Loucy (cell line): ENCODE data around the gene ANO8.
A peak's percentile ranks its signal among the peaks of the same experiment; 100 is the strongest.

Source experiments
- H2AFZ ChIP-seq: fragments of 200-600 bp; sonication (generic); 2 replicates; pipeline ENCODE4 v1.6.0; 2016; ENCODE audit warnings: antibody characterized with exemption, mild to moderate bottlenecking, low read length, moderate library complexity
- H3F3A ChIP-seq: fragments of 200-600 bp; 2 replicates; pipeline ENCODE4 v1.6.0; 2016; ENCODE audit warnings: antibody characterized with exemption, low read depth, mild to moderate bottlenecking
- H3K27me3 ChIP-seq: fragments of 200-600 bp; sonication (generic); 2 replicates; pipeline ENCODE4 v1.6.1; 2014; ENCODE audit warnings: low read length, mild to moderate bottlenecking; ENCODE audit not compliant: insufficient read depth, poor library complexity, severe bottlenecking
- H3K36me3 ChIP-seq: fragments of 200-600 bp; sonication (generic); 2 replicates; pipeline ENCODE4 v1.6.1; 2016; ENCODE audit warnings: low read length; ENCODE audit not compliant: insufficient read depth
- H3K4me1 ChIP-seq: fragments of 200-600 bp; sonication (generic); 2 replicates; pipeline ENCODE4 v1.5.1; 2014; ENCODE audit warnings: low read length, mild to moderate bottlenecking; ENCODE audit not compliant: insufficient read depth, poor library complexity, severe bottlenecking
- H3K4me2 ChIP-seq: fragments of 200-600 bp; sonication (generic); 2 replicates; pipeline ENCODE4 v1.6.0; 2014; ENCODE audit warnings: antibody characterized with exemption, low read length, low read depth, mild to moderate bottlenecking; ENCODE audit not compliant: poor library complexity, severe bottlenecking
- H3K4me3 ChIP-seq: fragments of 200-600 bp; sonication (generic); 2 replicates; pipeline ENCODE4 v1.5.1; 2014; ENCODE audit warnings: low read length, mild to moderate bottlenecking, mixed read lengths; ENCODE audit not compliant: poor library complexity, severe bottlenecking
- H3K79me2 ChIP-seq: fragments of 200-600 bp; sonication (generic); 2 replicates; pipeline ENCODE4 v1.6.1; 2014; ENCODE audit warnings: low read length; ENCODE audit not compliant: insufficient read depth
- H3K9ac ChIP-seq: fragments of 200-600 bp; sonication (generic); 2 replicates; pipeline ENCODE4 v1.6.0; 2014; ENCODE audit warnings: mild to moderate bottlenecking, low read depth, low read length, moderate library complexity; ENCODE audit not compliant: poor library complexity, severe bottlenecking
- H3K9me2 ChIP-seq: fragments of 200-600 bp; sonication (generic); replicated peaks from 2 replicates; pipeline ENCODE4 v1.6.1; 2016; ENCODE audit warnings: low read depth, low read length, mixed read lengths
- H3K9me3 ChIP-seq: fragments of 200-600 bp; sonication (generic); 2 replicates; pipeline ENCODE4 v1.6.1; 2014; ENCODE audit warnings: mild to moderate bottlenecking, antibody characterized with exemption, low read length, low read depth; ENCODE audit not compliant: insufficient read depth
- H4K20me1 ChIP-seq: fragments of 200-600 bp; sonication (generic); 2 replicates; pipeline ENCODE4 v1.6.0; 2014; ENCODE audit warnings: antibody characterized with exemption, low read length, mild to moderate bottlenecking; ENCODE audit not compliant: insufficient read depth, poor library complexity, severe bottlenecking
- EZH2phosphoT487 ChIP-seq: fragments of 200-600 bp; IDR thresholded peaks from 2 replicates; pipeline ENCODE4 v1.6.1; 2018; ENCODE audit warnings: antibody characterized with exemption, mild to moderate bottlenecking, moderate library complexity, borderline replicate concordance
- TF ChIP-seq, protein P1 (sequence below): fragments of 200-600 bp; sonication (generic); conservative IDR thresholded peaks from 2 replicates; pipeline ENCODE4 v1.5.1; 2014; ENCODE audit warnings: mild to moderate bottlenecking, antibody characterized with exemption, low read length

ANO8 gene

GRCh38 chr19:17340871-17341357 is 6.3 kb upstream of the ANO8 start:
- Histone ChIP-seq H3K27me3 (no peaks in the 10 kb centered on the region), H3K9ac (no peak overlapping the region), H3K4me2 (no peak overlapping the region), H3K4me1 (peaks cover 9% of the 10 kb centered on the region), H2AFZ (no peak overlapping the region), H3K9me3 (no peaks in the 10 kb centered on the region), H4K20me1 (peaks cover 6% of the 10 kb centered on the region), H3F3A (peaks cover 6% of the 10 kb centered on the region; the same call in 1 of the 2 replicates), H3K4me3 (no peak overlapping the region), H3K9me2 (no peaks in the 10 kb centered on the region), H3K79me2 (peaks cover 15% of the 10 kb centered on the region; the same call in 1 of the 2 replicates), H3K36me3 (0 out of 2 replicates have a peak, but pooled peaks cover 3% of the 10 kb centered on the region)
- no peak for TF ChIP-seq EZH2phosphoT487
- TF ChIP-seq, protein P1, sequence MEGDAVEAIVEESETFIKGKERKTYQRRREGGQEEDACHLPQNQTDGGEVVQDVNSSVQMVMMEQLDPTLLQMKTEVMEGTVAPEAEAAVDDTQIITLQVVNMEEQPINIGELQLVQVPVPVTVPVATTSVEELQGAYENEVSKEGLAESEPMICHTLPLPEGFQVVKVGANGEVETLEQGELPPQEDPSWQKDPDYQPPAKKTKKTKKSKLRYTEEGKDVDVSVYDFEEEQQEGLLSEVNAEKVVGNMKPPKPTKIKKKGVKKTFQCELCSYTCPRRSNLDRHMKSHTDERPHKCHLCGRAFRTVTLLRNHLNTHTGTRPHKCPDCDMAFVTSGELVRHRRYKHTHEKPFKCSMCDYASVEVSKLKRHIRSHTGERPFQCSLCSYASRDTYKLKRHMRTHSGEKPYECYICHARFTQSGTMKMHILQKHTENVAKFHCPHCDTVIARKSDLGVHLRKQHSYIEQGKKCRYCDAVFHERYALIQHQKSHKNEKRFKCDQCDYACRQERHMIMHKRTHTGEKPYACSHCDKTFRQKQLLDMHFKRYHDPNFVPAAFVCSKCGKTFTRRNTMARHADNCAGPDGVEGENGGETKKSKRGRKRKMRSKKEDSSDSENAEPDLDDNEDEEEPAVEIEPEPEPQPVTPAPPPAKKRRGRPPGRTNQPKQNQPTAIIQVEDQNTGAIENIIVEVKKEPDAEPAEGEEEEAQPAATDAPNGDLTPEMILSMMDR = no peak

DNA sequence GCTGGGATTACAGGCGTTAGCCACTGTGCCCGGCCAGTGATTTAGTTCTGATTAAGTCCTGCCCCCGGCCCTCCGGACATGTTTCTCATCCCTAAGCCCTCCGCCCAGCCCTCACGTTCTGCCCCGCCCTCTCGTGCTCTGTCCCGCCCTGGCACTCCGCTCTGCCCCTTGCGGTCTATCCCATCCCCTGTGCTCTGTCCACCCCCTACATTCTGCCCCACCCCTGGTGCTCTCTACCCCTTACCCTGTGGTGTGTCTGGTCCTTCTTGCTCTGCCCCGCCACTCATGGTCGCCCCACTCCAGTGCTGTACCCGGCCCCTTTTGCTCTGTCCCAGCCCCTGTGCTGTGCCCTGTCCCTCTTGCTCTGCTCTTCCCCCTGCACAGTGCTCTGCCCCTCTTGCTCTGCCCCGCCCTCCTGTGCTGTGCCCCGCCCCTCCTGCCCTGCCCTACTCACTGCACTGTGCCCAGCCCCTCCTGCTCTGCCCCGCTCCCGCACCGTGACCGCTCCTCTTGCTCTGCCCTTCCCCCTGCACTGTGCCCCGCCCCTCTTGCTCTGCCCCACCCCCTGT is 5.7 kb upstream of the ANO8 start:
- Histone ChIP-seq H3K9me2 (no peaks in the 10 kb centered on the region), H4K20me1 (peaks cover 6% of the 10 kb centered on the region), H2AFZ (no peak overlapping the region), H3K36me3 (0 out of 2 replicates have a peak, but pooled peaks cover 3% of the 10 kb centered on the region), H3K4me1 (peaks cover 13% of the 10 kb centered on the region), H3K27me3 (no peaks in the 10 kb centered on the region), H3K9me3 (no peaks in the 10 kb centered on the region), H3K79me2 (peaks cover 15% of the 10 kb centered on the region; the same call in 1 of the 2 replicates), H3F3A (peaks cover 6% of the 10 kb centered on the region; the same call in 1 of the 2 replicates), H3K4me3 (no peak overlapping the region), H3K4me2 (no peak overlapping the region), H3K9ac (no peak overlapping the region)
- no peak for TF ChIP-seq EZH2phosphoT487
- TF ChIP-seq, protein P1 = no peak

DNA sequence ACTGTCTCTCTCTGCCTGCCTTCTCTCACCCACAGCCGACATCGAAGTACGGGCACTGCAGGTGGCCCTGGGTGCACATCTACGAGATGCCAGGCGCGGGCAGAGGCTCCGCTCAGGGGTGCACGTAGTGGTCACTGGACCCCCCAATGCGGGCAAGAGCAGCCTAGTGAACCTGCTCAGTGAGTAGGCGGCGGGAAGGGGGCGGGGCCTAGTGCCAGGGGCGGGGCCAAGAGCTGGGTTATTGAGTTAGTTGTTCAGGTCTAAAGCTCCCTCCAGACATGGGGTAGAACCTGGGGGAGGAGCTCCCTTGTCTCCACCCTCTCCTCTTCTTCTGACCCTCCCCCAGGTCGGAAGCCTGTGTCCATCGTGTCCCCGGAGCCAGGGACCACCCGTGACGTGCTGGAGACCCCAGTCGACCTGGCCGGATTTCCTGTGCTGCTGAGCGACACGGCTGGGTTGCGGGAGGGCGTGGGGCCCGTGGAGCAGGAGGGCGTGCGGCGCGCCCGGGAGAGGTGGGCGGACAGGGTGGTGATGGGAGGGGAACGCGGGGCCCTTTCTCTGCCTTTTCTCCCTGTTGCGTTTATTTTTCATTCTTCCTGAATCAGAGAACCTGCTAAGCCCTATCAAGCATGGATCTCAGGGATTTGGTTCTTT is 4.6 kb upstream of the ANO8 start:
- no peaks in the 10 kb centered on the region for H3K9me2 ChIP-seq
- peaks cover 17% of the 10 kb centered on the region; the same call in 1 of the 2 replicates for H3K79me2 ChIP-seq
- H3F3A ChIP-seq = peaks cover 6% of the 10 kb centered on the region; the same call in 1 of the 2 replicates
- peaks cover 6% of the 10 kb centered on the region for H4K20me1 ChIP-seq
- no peaks in the 10 kb centered on the region for H3K9me3 ChIP-seq
- no peaks in the 10 kb centered on the region for H3K27me3 ChIP-seq
- no peak overlapping the region for H2AFZ ChIP-seq
- 0 out of 2 replicates have a peak, but pooled peaks cover 3% of the 10 kb centered on the region for H3K36me3 ChIP-seq
- no peak for TF ChIP-seq EZH2phosphoT487
- TF ChIP-seq, protein P1 = no peak
- peak overlapping the region; percentile 87 for H3K4me3 ChIP-seq
- peak overlapping the region; percentile 64 for H3K4me2 ChIP-seq
- peaks cover 21% of the 10 kb centered on the region for H3K4me1 ChIP-seq
- no peak overlapping the region for H3K9ac ChIP-seq
